Measurements from ENCODE around the gene OSBP2.

DNA sequence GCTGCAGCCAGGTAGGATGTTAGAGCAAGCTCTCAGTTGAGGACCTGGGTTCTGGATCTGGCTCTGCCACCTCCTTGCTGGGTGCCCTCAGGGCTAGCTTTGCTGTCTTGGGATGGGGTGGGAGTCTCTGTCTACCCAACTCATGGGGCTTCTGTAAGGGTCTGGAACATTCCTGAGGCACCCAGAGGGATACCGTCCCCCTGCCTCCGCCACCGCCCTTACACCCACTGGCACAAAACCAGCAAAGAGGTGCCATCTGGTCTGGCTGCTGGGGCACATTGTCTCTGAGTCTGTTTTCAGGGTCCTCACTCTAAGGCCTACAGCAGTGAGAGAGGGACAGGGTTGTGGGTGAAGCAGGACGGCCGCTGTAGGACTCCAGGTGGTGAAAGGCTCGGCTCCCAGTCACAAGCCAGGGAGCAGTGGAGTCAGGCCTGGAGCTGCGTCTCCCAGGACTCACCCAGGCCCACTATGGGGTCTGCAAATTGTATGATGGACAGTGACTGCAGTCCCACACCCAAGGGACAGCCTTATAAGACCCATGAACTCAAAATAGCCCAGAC, 189.0 kb downstream of the OSBP2 start:
- no peak for TF ChIP-seq CTCF (IDR thresholded peaks at IDR 0.05; ENCODE audit: low read depth, low read length, poor library complexity, severe bottlenecking)
- no peak for TF ChIP-seq EZH2phosphoT487 (IDR thresholded peaks at IDR 0.05; ENCODE audit: borderline replicate concordance, low read length)
